ENCODE results near the gene ULK3. TPM values are rescaled to one million over a fixed set of nuclear protein-coding genes. Genes with fewer than 3 reads are reported as not detected.

The ULK3 gene
- total RNA-seq, 1 donor from 2014 or later = 19.7 TPM

DNA sequence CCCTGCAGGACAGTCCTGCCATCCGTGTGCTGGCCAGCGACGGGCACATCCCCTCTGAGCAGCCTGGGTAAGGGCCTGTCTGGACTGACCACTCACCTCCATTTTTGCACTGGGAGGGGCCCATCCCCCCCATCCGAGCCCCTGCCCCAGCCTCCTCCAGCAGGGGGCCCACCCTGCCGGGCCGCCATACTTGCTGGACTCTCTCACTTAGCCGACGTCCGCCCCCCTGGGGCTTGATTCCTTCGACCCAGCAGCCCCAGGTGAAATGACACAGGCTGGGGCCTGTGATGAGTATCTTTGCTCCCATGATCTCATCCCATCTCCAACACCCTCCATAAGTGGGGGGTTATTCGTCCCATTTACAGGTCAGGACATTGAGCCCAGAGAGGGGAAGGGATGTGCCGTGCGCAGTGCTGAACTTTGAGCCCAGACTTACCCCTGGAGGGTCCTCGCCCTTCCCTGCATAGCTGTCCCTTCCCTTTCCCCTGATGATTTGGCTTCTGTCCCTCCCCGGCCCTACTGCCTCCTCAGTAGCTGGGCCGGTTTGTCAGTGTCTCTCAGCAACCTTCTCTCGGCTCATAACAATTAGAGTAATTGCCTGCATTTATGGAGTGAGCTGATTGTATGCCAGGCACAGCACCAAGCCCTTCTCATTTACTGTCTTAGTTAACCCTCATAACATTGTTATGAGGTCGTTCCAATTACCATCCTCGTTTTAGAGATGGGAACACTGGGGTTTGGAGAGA is 26.2 kb downstream of the ULK3 start:
- TF ChIP-seq, protein P1, sequence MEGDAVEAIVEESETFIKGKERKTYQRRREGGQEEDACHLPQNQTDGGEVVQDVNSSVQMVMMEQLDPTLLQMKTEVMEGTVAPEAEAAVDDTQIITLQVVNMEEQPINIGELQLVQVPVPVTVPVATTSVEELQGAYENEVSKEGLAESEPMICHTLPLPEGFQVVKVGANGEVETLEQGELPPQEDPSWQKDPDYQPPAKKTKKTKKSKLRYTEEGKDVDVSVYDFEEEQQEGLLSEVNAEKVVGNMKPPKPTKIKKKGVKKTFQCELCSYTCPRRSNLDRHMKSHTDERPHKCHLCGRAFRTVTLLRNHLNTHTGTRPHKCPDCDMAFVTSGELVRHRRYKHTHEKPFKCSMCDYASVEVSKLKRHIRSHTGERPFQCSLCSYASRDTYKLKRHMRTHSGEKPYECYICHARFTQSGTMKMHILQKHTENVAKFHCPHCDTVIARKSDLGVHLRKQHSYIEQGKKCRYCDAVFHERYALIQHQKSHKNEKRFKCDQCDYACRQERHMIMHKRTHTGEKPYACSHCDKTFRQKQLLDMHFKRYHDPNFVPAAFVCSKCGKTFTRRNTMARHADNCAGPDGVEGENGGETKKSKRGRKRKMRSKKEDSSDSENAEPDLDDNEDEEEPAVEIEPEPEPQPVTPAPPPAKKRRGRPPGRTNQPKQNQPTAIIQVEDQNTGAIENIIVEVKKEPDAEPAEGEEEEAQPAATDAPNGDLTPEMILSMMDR (conservative IDR thresholded peaks at IDR 0.05; ENCODE audit: low read depth, low read length) = no peak
- no peak for DNase-seq (ENCODE audit: low read depth)
- H3K4me3 ChIP-seq (ENCODE audit: low read depth, low read length) = no peak overlapping the region

DNA sequence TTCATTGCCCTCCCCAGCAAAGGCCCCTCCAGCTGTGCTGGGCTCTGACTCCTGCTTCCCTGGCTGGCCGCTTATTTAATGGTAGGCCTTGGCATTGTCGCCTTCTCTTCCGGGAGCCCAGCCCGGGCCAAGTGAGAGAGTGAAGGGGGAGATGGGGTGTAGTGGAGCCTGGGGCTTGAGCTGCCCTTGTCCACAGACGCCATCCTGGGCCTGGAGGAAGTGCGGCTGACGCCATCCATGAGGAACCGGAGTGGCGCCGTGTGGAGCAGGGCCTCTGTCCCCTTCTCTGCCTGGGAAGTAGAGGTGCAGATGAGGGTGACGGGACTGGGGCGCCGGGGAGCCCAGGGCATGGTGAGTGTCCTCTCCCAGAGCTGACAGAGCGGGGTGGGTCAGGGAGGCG is 27.0 kb downstream of the ULK3 start:
- H3K4me3 ChIP-seq (ENCODE audit: low read depth, low read length) = no peak overlapping the region
- TF ChIP-seq, protein P1 (conservative IDR thresholded peaks at IDR 0.05; ENCODE audit: low read depth, low read length) = no peak
- no peak for DNase-seq (ENCODE audit: low read depth)

DNA sequence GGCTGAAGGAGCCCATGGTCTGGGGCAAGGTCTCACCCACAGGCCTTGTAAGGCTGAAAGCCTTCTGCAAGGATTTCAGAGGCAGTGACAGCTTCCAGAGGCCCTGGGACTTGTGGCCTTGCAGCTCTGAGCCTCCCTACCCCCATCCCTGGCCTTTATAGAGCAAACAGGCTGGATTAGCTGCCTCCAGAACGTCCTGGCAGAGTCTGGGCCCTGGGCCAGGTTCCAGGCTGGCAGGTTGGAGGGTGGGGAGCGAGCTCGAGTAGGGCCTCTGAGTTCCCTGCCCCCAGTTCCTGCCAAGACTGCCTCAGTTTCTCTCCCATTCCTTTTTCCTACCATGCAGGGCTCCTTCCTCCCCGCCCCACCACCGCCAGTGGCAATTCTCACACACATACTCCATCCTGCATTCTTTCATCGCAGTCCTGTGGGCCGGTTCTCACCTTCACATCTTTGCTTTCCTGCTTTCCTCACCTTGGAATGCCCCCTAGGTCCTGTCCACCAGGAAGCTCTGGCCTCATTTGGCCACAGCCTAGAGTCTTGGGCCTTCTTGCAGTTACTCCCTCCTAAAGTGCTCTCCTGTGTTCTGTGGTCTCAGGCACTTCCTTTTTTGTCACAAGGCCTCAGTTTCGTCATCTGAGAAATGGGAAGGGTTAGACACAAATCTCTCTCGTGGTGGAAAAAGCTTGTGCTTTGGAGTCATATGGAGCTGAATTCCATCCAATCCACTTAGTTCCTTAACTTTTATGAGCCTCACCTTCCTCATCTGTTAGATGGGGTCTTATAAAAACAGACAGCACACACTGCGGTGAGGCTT is 27.6 kb downstream of the ULK3 start:
- TF ChIP-seq, protein P1 (conservative IDR thresholded peaks at IDR 0.05; ENCODE audit: low read depth, low read length) = no peak
- no peak overlapping the region for H3K4me3 ChIP-seq (ENCODE audit: low read depth, low read length)
- no peak for DNase-seq (ENCODE audit: low read depth)

DNA sequence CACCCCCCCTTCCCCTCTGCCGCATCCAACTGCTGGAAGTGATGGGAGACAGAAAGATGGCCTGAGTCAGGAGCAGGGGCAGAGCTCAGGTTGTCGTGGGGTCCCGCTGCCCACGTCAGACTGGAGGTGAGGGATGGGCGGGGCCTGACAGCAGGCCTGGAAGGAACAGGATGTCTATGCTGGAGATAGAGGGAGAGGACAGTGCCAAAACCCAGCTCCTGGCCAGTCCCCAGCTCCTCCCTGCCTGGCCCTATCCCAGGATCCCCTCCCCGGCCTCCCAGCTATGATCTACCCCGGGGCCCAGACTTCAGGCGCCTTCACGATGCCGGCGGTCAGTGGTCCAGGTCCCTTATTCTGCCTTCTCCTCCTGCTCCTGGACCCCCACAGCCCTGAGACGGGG is 30.4 kb downstream of the ULK3 start, which contains the start of gene LMAN1L:
LMAN1L (plus strand) TSS at position 303 of the 400 bp plus-strand sequence; CDS start at position 323, 20 bp downstream.
- TF ChIP-seq, protein P1 (conservative IDR thresholded peaks at IDR 0.05; ENCODE audit: low read depth, low read length) = no peak
- DNase-seq (ENCODE audit: low read depth) = no peak
- H3K4me3 ChIP-seq (ENCODE audit: low read depth, low read length) = no peak within 1 kb of the TSS

DNA sequence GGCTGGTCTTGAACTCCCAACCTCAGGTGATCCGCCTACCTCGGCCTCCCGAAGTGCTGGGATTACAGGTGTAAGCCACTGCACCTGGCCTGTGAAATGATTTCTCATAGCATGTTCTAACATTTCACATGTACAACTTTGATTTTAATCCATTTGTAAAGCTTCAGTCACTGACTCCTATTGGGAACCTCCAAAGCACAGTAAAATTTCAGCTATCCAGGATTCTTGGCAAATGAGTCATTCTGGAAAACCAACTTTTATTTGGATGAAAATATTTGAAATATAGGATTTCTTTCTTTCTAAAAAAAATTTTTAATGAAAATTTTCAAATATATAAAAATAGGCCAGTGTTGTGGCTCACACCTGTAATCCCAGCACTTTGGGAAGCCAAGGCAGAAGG is 33.0 kb downstream of the ULK3 start:
- H3K4me3 ChIP-seq (ENCODE audit: low read depth, low read length) = no peak overlapping the region
- TF ChIP-seq, protein P1 (conservative IDR thresholded peaks at IDR 0.05; ENCODE audit: low read depth, low read length) = no peak
- DNase-seq (ENCODE audit: low read depth) = no peak

DNA sequence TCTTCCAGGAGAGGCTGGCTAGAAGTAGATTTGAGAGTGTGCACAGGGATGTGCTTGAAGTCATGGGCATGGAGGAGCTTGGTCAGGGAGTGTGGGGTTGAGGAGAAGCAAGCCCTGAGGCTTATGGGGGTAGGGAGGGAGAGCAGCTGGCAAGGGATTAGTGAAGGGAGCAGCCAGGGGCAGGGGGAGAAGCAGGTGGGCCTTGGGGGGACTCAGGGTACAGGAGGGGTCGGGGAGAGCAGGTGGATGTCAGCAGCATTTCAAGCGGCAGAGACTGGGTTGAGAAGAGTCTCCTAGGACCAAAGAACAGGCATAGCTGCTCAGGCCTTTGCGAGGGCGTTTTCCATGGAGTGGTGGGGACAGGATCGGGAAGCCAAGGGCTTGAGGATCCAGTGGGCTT is 33.7 kb downstream of the ULK3 start:
- TF ChIP-seq, protein P1 (conservative IDR thresholded peaks at IDR 0.05; ENCODE audit: low read depth, low read length) = no peak
- H3K4me3 ChIP-seq (ENCODE audit: low read depth, low read length) = no peak overlapping the region
- DNase-seq (ENCODE audit: low read depth) = no peak
